Suprapubic skin (tissue), 4 donors: Measurements from ENCODE around the gene SBK1. TPM values are rescaled to one million over a fixed set of nuclear protein-coding genes. Genes with fewer than 3 reads are reported as not detected.

ENCODE experiments used
- DNase-seq, 2 donors: peaks; one replicate each; pipeline ENCODE4 v3.0.0-alpha.2; 2019; ENCODE audit warnings: low spot score in 2 of 2
- H3K27ac ChIP-seq: fragments of 200-600 bp; sonication (generic); one replicate; pipeline ENCODE4 v1.5.1; 2019
- H3K27me3 ChIP-seq: fragments of 200-600 bp; sonication (generic); one replicate; pipeline ENCODE4 v1.5.1; 2019
- H3K36me3 ChIP-seq: fragments of 200-600 bp; sonication (generic); one replicate; pipeline ENCODE4 v1.5.1; 2019
- H3K4me1 ChIP-seq: fragments of 200-600 bp; sonication (generic); one replicate; pipeline ENCODE4 v1.5.1; 2019
- H3K4me3 ChIP-seq: fragments of 200-600 bp; sonication (generic); one replicate; pipeline ENCODE4 v1.5.1; 2019; ENCODE audit warnings: mild to moderate bottlenecking
- H3K9me3 ChIP-seq: fragments of 200-600 bp; sonication (generic); one replicate; pipeline ENCODE4 v1.5.1; 2019
- CTCF ChIP-seq, 2 donors: fragments of 200-600 bp in 1 of 2; fragments of 450-650 bp in 1 of 2; sonication (generic) in 1 of 2; IDR thresholded peaks; one replicate each; pipeline ENCODE4 v1.5.1; 2016 to 2019; ENCODE audit warnings: antibody characterized with exemption in 2 of 2, mild to moderate bottlenecking in 1 of 2, moderate library complexity in 1 of 2
- EP300 ChIP-seq: sonication (generic); formaldehyde crosslinking; IDR thresholded peaks from one replicate; pipeline ENCODE4 v1.6.1; 2017; ENCODE audit warnings: antibody characterized with exemption
- POLR2A ChIP-seq, 2 donors: fragments of 450-650 bp; IDR thresholded peaks; one replicate each; pipeline ENCODE4 v1.6.1; 2017; ENCODE audit warnings: antibody characterized with exemption in 2 of 2, mild to moderate bottlenecking in 2 of 2, moderate library complexity in 2 of 2
- POLR2AphosphoS5 ChIP-seq, 3 donors: sonication (generic); formaldehyde crosslinking; IDR thresholded peaks; one replicate each; pipeline ENCODE4 v1.6.1; 2017; ENCODE audit warnings: antibody characterized with exemption in 3 of 3
- WGBS: methylation state at CpG from one replicate; pipeline ENCODE4 v1.1.5; 2018; 5-methylcytosine and 5-hydroxymethylcytosine counted together
- total RNA-seq, 4 donors: library from RNA; depleted of rRNA; stranded (reverse); fragments of >200 nt; gene quantifications; one replicate each; pipeline ENCODE4 v1.1.0, GENCODE V29; 2016

SBK1 gene
- total RNA-seq, 4 donors from 2014 or later, result 0.49 to 2.7 (median 2.2) TPM

- no peak for TF ChIP-seq EP300
- no peak for TF ChIP-seq POLR2AphosphoS5 (IDR thresholded peaks at IDR 0.05)
- TF ChIP-seq CTCF (IDR thresholded peaks at IDR 0.05), result no peak
- TF ChIP-seq POLR2A (IDR thresholded peaks at IDR 0.05), result no peak
- no peak overlapping the region for H3K4me3 ChIP-seq
- no peak overlapping the region for H3K27ac ChIP-seq
- H3K27me3 ChIP-seq, result peaks cover 39% of the 10 kb centered on the region
- DNase-seq, result no peak
- no peaks in the 10 kb centered on the region for H3K9me3 ChIP-seq
- no peaks in the 10 kb centered on the region for H3K36me3 ChIP-seq
- 35% methylated on average over 2 of the region's 4 CpGs for WGBS
- peaks cover 9% of the 10 kb centered on the region for H3K4me1 ChIP-seq
Measured at GRCh38 chr16:28261942-28262341, 30.4 kb upstream of the SBK1 start.

GRCh38 chr16:28263305-28263704 lies 29.0 kb upstream of the SBK1 start:
- WGBS, result 54% methylated on average over 6 of the region's 7 CpGs

GRCh38 chr16:28264656-28265055 lies 27.7 kb upstream of the SBK1 start:
- no peak overlapping the region for H3K4me3 ChIP-seq
- no peak for DNase-seq
- WGBS, result 40% methylated on average over 14 of the region's 14 CpGs
- no peak for TF ChIP-seq EP300
- TF ChIP-seq POLR2AphosphoS5 (IDR thresholded peaks at IDR 0.05), result no peak
- TF ChIP-seq CTCF (IDR thresholded peaks at IDR 0.05), result no peak
- H3K27ac ChIP-seq, result no peak overlapping the region
- peaks cover 22% of the 10 kb centered on the region for H3K27me3 ChIP-seq
- H3K9me3 ChIP-seq, result no peaks in the 10 kb centered on the region
- no peaks in the 10 kb centered on the region for H3K4me1 ChIP-seq
- H3K36me3 ChIP-seq, result no peaks in the 10 kb centered on the region

More at GRCh38 chr16:28263305-28263704, 29.0 kb upstream of the SBK1 start:
- Histone ChIP-seq H3K27ac (no peak overlapping the region), H3K9me3 (no peaks in the 10 kb centered on the region), H3K27me3 (peaks cover 33% of the 10 kb centered on the region), H3K36me3 (no peaks in the 10 kb centered on the region), H3K4me1 (peaks cover 8% of the 10 kb centered on the region), H3K4me3 (no peak overlapping the region)
- TF ChIP-seq CTCF (IDR thresholded peaks at IDR 0.05), result no peak
- no peak for TF ChIP-seq EP300
- no peak for TF ChIP-seq POLR2AphosphoS5 (IDR thresholded peaks at IDR 0.05)
- no peak for TF ChIP-seq POLR2A (IDR thresholded peaks at IDR 0.05)
- no peak for DNase-seq

- Histone ChIP-seq H3K27me3 (peaks cover 16% of the 10 kb centered on the region), H3K9me3 (no peaks in the 10 kb centered on the region), H3K4me1 (no peaks in the 10 kb centered on the region), H3K36me3 (no peaks in the 10 kb centered on the region), H3K27ac (no peak overlapping the region), H3K4me3 (no peak overlapping the region)
- WGBS, result 89% methylated on average over 5 of the region's 5 CpGs
- no peak for TF ChIP-seq CTCF (IDR thresholded peaks at IDR 0.05)
- TF ChIP-seq EP300, result no peak
- TF ChIP-seq POLR2AphosphoS5 (IDR thresholded peaks at IDR 0.05), result no peak
- no peak for TF ChIP-seq POLR2A (IDR thresholded peaks at IDR 0.05)
- no peak for DNase-seq
Measured at GRCh38 chr16:28265822-28266221, 26.5 kb upstream of the SBK1 start.

- no peak for DNase-seq
- Histone ChIP-seq H3K36me3 (no peaks in the 10 kb centered on the region), H3K9me3 (no peaks in the 10 kb centered on the region), H3K4me1 (no peaks in the 10 kb centered on the region), H3K27ac (no peak overlapping the region), H3K27me3 (peaks cover 1% of the 10 kb centered on the region), H3K4me3 (no peak overlapping the region)
- 65% methylated on average over 2 of the region's 2 CpGs for WGBS
- no peak for TF ChIP-seq EP300
- no peak for TF ChIP-seq CTCF (IDR thresholded peaks at IDR 0.05)
- TF ChIP-seq POLR2AphosphoS5 (IDR thresholded peaks at IDR 0.05), result no peak
- TF ChIP-seq POLR2A (IDR thresholded peaks at IDR 0.05), result no peak
Measured at GRCh38 chr16:28267356-28267755, 25.0 kb upstream of the SBK1 start.
